Pancreas (tissue), 10 donors: ENCODE data around the gene BCAS3. TPM values are rescaled to one million over a fixed set of nuclear protein-coding genes. Genes with fewer than 3 reads are reported as not detected.

Source experiments
- ATAC-seq, 4 donors: fragments of 200-7000 bp; cut with Tn5 transposase; one replicate each; pipeline versions ENCODE4 v1.8.0 to v1.9.1; 2020; ENCODE audit warnings: mild to moderate bottlenecking in 4 of 4, moderate library complexity in 4 of 4
- DNase-seq, 6 donors: peaks; one replicate each; pipeline ENCODE4 v3.0.0-alpha.2; 2020
- FAIRE-seq: peaks from 2 replicates; lab custom pipeline; 2012; peaks lifted over from hg19 to GRCh38; lab: Jason Lieb, UNC
- H3K27ac ChIP-seq, 4 donors: fragments of 200-600 bp; sonication (generic); 1 replicate in 3 of 4; 2 replicates in 1 of 4; pipeline versions ENCODE4 v1.5.0 to v1.8.0; 2020
- H3K27me3 ChIP-seq, 4 donors: fragments of 200-600 bp; one replicate each; pipeline ENCODE4 v1.8.0; 2021
- H3K36me3 ChIP-seq, 3 donors: fragments of 200-600 bp; sonication (generic) in 1 of 3; one replicate each; pipeline versions ENCODE4 v1.5.0 to v1.8.0; 2020 to 2021
- H3K4me1 ChIP-seq, 3 donors: fragments of 200-600 bp; one replicate each; pipeline ENCODE4 v1.8.0; 2021
- H3K4me3 ChIP-seq, 4 donors: fragments of 200-600 bp; sonication (generic) in 2 of 4; one replicate each; pipeline versions ENCODE4 v1.5.0 to v1.8.0; 2020 to 2021
- H3K9me3 ChIP-seq, 4 donors: fragments of 200-600 bp; one replicate each; pipeline ENCODE4 v1.8.0; 2021
- CTCF ChIP-seq, 4 donors: fragments of 200-600 bp; sonication (generic) in 3 of 4; IDR thresholded peaks; one replicate each; pipeline versions ENCODE4 v1.5.0 to v1.8.0; 2021; ENCODE audit warnings: antibody characterized with exemption in 4 of 4
- WGBS, 2 donors: extraction: QIAGEN DNeasy Blood & Tissue Kit; methylation state at CpG; one replicate each; pipeline ENCODE4 v1.1.7; 2013; 5-methylcytosine and 5-hydroxymethylcytosine counted together
- intact Hi-C, 3 donors: fragments of 100-400 bp; cut with DNase I; formaldehyde crosslinking; loops; one replicate each; pipeline versions ENCODE4 v1.11.1 to v1.14.2; 2022
- polyA plus RNA-seq, 2 donors: library from polyadenylated mRNA; stranded (reverse); fragments of 200-250 nt; gene quantifications; one replicate each; pipeline ENCODE4 v1.2.3, GENCODE V29; 2013
- total RNA-seq, 6 donors: library from RNA; stranded (reverse); fragmentation: NEBNext Ultra II Directional in 4 of 6; extraction: Animal tissue kit (Norgen Biotek cat#: 25700) in 4 of 6; gene quantifications; one replicate each; pipeline versions ENCODE4 v1.2.1 to v1.2.4, GENCODE V29; 2021 to 2023
- donor health status: healthy with polysubstance abuse.
- donor health status: DM: no; HTN: no; CAD: no; lungs with moderate emphysema.
- donor health status: DM: no; HTN: no; CAD: no.
- donor health status: control.
- donor health status: control.
- donor health status: Bipolar disorder and iron deficiency.
- donor health status: DM: yes; HTN: yes; CAD: no.
- donor health status: DM: no; HTN: no; CAD: no.
- donor health status: DM: no; HTN: no; CAD: no.
- donor health status: DM: yes; HTN: yes; CAD: no.

BCAS3 gene
- total and polyA plus RNA-seq, 8 donors, result 4.6 to 27.7 (median 13.2) TPM

GRCh38 chr17:61363601-61364462, 686.2 kb downstream of the BCAS3 start:
- Histone ChIP-seq H3K36me3 (no peaks in the 10 kb centered on the region), H3K27ac (no peak overlapping the region), H3K4me1 (no peaks in the 10 kb centered on the region), H3K9me3 (no peaks in the 10 kb centered on the region), H3K4me3 (no peak overlapping the region), H3K27me3 (no peaks in the 10 kb centered on the region)
- intact Hi-C loops, result no loop called here
- DNase-seq (no peak), FAIRE-seq (no peak), ATAC-seq (no peak)
- no peak for TF ChIP-seq CTCF (IDR thresholded peaks at IDR 0.05)
- WGBS, 2 donors, result 96 to 97% methylated on average over 13 of the region's 13 CpGs

GRCh38 chr17:61364463-61364846, 686.8 kb downstream of the BCAS3 start:
- WGBS, 2 donors, result 95 to 97% methylated on average over 3 of the region's 3 CpGs
- no peak for TF ChIP-seq CTCF (IDR thresholded peaks at IDR 0.05)
- no peak for FAIRE-seq

GRCh38 chr17:61366076-61366714, 688.5 kb downstream of the BCAS3 start:
- ATAC-seq (no peak), FAIRE-seq (no peak), DNase-seq (no peak)
- Histone ChIP-seq H3K4me1 (no peaks in the 10 kb centered on the region), H3K27me3 (no peaks in the 10 kb centered on the region), H3K9me3 (no peaks in the 10 kb centered on the region), H3K27ac (no peak overlapping the region), H3K4me3 (no peak overlapping the region), H3K36me3 (no peaks in the 10 kb centered on the region)
- WGBS, 2 donors, result 93 to 99% methylated on average over 8 of the region's 8 CpGs
- TF ChIP-seq CTCF (IDR thresholded peaks at IDR 0.05), result no peak
- intact Hi-C loops, result no loop called here

More at GRCh38 chr17:61364463-61364846, 686.8 kb downstream of the BCAS3 start:
- Histone ChIP-seq H3K27ac (no peak overlapping the region), H3K4me1 (no peaks in the 10 kb centered on the region), H3K9me3 (no peaks in the 10 kb centered on the region), H3K27me3 (no peaks in the 10 kb centered on the region), H3K36me3 (no peaks in the 10 kb centered on the region), H3K4me3 (no peak overlapping the region)
- DNase-seq (no peak), ATAC-seq (no peak)
- intact Hi-C loops, result no loop called here

- TF ChIP-seq CTCF (IDR thresholded peaks at IDR 0.05), result no peak
- Histone ChIP-seq H3K36me3 (no peaks in the 10 kb centered on the region), H3K27me3 (no peaks in the 10 kb centered on the region), H3K9me3 (no peaks in the 10 kb centered on the region), H3K27ac (no peak overlapping the region), H3K4me3 (no peak overlapping the region), H3K4me1 (no peaks in the 10 kb centered on the region)
- ATAC-seq (no peak), DNase-seq (no peak), FAIRE-seq (no peak)
- intact Hi-C loops, result no loop called here
- 78 to 81% methylated on average over 19 of the region's 19 CpGs for WGBS, 2 donors
Measured at GRCh38 chr17:61366715-61367413, 689.2 kb downstream of the BCAS3 start.
